Measurements from ENCODE around the gene EIF3J.
"Not testable (repeated sequence)": the region's sequence is repeated elsewhere in the genome, so short reads cannot be mapped to it uniquely, and the experiment has no call there.

The EIF3J gene, protein sequence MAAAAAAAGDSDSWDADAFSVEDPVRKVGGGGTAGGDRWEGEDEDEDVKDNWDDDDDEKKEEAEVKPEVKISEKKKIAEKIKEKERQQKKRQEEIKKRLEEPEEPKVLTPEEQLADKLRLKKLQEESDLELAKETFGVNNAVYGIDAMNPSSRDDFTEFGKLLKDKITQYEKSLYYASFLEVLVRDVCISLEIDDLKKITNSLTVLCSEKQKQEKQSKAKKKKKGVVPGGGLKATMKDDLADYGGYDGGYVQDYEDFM

DNA sequence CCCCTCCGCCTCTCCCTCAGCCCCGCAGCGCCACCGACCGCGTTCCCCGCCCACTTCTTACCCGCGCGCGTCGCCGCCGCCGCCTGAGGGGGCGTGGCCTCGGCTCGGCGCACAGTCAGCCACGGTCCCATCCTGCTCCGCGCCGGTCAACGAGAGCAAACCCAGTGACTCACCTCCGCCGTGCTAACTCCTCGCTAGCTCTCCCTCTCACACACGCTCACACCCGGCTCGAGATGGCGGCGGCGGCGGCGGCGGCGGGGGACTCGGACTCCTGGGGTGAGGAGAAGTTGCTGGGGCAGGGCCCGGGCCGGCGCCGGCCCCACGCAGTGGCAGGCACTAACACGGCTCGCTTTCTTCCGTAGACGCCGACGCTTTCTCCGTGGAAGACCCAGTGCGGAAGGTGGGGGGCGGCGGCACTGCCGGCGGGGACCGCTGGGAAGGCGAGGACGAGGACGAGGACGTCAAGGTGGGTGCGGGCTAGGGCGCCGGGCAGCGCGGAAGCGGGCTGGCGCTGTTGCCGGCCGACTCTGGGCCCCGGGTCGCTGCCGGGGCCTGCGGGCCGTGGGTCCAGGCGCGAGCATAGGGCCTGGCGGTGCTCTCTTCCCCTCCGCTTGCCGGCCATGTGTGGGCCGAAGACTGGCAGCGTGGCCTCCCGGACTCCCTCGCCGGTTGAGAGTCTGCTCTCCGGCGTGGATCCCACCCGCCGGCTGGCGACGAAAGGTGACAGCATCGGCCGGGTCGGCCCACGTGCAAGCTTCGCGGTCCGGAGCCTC is at the start of gene EIF3J:
EIF3J (plus strand) TSS at position 186 of the 773 bp plus-strand sequence; CDS start at position 234, 48 bp downstream.
- DNase-seq (ENCODE audit: low read depth in 2 of 2) = peak; percentile 84 to 88

DNA sequence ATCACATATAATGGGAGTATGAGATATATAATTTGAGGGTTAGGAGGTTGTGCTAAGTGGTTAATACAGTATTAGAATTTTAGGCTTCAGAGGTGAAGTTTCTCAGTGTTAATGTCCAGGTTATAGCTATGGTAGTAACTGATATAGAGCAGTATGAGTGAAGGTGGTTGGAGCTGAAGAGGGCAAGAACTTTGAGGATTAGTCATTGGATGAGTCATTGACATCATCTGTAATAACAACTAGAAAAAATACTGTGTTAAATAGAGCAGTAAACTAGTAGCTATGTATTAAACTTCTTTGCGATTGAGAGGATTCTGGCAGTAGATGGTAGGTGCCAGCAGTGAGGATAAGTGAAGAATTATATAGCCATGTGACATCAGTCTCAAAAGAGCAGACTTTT is 47.5 kb upstream of the EIF3J start:
- no peak for DNase-seq (ENCODE audit: low read depth in 2 of 2)

DNA sequence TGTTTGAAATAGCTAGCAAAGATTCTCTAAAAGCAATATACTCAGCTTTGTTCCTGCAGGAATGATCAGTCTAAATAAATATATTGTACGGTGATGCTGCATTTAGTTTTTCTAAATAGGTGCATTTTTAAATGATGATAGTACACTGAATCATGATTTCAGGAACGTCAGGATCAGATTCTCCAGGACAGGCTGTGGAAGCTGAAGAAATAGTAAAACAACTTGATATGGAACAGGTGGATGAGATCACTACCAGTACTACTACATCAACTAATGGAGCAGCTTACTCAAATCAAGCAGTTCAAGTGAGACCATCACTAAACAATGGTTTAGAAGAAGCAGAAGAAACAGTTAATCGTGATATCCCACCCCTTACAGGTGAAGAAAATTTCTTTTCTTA is 46.3 kb upstream of the EIF3J start:
- no peak for DNase-seq (ENCODE audit: low read depth in 2 of 2)

DNA sequence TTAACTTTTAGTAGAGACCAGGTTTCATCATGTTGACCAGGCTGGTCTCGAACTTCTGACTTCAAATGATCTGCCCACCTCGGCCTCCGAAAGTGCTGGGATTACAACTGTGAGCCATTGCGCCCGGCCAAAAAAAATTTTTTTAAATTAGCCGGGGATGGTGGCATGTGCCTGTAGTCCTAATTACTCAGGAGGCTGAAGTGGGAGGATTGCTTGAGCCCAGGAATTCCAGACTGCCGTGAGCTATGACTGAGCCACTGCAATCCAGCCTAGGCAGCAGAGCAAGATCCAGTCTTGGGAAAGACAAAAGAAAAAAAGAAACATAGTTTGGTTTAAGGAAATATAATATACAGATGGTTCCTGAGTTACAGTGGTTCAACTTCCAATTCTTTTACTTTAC is 44.9 kb upstream of the EIF3J start:
- DNase-seq (ENCODE audit: low read depth in 2 of 2) = no peak

DNA sequence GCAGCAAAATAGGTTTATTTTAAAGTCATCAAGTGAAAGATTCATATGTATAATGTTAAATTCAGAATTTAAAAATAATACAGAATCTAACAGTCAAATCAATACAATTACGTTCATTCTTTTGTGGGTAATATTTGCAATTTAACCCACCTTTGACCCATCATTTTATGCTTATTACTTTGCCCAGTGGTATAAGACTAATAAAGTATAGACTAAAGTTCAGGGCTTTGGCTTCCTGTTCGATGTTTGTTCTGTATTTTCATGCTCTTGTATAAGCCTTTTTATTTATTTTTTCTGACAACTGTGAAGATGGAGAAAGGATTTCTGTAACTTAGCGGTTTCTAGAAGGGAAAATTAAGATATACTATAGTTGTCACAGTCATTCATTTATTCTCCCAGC is 44.3 kb upstream of the EIF3J start:
- DNase-seq (ENCODE audit: low read depth in 2 of 2) = no peak

DNA sequence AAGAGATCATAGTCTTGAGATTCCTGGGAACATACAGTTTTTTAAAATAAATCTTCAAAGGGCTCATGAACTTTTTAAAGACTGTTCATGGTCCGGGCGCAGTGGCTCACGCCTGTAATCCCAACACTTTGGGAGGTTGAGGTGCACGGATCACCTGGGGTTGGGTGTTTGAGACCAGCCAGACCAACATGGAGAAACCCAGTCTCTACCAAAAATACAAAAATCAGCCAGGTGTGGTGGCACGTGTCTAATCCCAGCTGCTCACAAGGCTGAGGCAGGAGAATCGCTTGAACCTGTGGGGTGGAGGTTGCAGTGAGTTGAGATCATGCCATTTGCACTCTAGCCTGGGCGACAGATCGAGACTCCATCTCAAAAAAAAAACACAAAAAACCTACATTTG is 41.4 kb upstream of the EIF3J start:
- DNase-seq (ENCODE audit: low read depth in 2 of 2) = no peak

DNA sequence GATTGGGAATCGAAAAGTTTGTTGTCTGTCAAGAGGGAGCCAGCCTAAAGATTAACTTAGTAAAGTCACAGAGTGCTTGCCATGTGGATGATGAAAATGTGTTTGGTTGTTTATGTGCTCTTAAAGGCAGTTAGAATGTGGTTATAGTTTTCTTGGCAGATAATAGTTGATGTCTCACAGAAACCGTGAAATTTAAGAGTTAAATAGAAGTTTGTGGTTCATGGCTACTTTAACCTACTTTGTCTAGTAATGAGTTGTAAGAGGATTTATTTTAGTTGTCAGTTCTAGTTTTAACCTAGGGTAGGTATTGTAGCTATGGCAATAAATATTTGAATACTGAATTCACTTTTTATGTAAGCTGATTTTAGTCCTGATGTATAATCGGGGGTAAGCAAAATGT is 36.4 kb upstream of the EIF3J start:
- DNase-seq (ENCODE audit: low read depth in 2 of 2) = no peak

DNA sequence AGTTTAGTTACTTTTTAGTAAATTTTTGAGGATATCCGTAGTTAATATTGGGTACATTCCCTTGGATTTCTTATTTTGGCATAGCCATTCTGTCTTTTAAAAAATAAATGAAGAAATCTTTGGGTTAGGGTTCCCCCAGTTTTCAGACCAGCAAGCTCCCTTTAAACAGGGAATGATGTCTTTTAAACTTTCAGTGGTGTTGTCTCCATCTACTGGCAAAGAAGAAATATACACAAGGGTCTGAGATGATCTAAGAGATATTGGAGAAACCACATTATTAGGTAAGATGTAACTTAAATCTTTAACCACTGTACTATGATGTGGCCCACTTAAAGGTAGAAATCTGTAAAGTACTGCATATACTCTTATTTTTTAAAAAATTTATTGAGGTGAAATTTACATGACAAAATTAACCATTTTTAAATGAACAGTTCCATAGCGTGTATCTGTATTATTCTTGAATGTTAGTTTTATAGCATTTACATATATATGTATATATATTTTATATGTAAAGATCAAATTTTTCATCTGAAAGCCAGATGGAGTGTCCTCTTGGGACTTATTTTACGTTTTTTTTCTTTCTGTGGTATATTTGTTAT is 35.1 kb upstream of the EIF3J start:
- DNase-seq (ENCODE audit: low read depth in 2 of 2) = no peak

DNA sequence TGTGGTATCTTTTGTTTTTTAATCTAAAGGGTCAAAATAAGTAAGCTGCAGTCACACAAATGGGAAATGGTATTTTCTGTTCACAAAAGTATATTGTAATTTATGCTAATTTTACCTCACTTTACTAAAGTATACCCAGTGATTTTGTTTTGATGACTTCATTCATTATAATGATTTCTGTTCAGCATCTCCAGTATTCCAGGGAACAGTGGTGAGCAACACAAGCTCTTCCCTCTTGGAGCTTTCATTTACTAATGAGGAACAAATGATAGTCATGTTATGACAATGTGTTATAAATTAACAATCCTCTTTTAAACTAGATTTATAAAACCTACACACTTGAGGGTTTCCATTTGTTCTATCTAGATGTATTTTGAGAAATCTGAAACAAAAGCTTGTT is 20.5 kb upstream of the EIF3J start:
- DNase-seq (ENCODE audit: low read depth in 2 of 2) = no peak

DNA sequence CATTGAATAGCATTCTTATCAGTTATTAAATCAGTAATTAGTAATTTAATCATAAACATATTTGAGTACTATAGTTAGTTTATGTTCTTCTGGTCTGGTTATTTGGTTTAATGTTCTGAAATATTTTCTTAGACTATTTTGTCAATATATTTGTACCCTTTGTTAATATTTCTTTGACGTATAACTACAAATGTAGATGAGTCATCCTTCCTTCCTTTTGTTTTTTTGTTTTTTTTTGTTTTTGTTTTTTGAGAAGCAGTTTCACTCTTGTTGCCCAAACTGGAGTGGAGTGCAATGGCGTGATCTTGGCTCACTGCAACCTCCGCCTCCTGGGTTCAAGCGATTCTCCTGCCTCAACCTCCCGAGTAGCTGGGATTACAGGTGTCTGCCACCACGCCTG is 17.4 kb upstream of the EIF3J start:
- DNase-seq (ENCODE audit: low read depth in 2 of 2) = no peak

DNA sequence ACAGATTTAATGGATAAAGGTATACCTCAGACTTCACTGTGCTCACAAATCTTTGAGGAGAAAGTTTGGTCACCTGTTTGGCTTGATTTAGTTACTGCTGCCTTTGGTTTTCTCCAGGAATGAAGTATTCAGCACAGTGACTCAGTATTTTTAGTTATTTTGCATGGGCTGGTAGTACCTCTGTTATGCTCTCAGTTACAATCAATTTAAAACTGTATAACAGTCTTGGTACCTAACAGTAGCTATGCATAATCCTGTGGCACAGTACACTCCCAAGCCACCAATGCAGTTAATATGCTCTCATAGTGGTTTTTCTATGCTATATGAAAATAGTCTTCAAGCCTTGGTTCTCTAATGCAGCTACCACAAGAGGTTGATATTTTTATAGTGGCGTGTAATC is 11.9 kb upstream of the EIF3J start:
- DNase-seq (ENCODE audit: low read depth in 2 of 2) = no peak

DNA sequence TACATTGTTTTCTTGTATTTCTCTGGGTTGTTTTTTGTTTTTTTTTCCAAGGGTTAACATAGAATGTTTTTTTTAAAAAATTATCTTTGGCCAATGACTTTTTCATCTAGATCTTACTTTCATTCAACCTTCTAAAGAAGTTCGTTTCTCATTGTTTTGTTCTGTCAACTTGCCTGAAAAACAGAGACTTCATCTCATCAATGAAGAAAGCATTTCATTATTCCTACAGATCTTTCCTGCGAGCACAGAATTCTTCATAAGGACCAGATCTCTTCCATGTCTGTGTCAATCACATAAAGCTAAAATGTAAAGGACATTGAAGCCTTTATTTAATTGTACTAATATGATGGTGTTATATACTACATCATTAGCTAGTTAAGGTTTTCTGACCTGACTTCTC is 9.7 kb upstream of the EIF3J start:
- no peak for DNase-seq (ENCODE audit: low read depth in 2 of 2)

DNA sequence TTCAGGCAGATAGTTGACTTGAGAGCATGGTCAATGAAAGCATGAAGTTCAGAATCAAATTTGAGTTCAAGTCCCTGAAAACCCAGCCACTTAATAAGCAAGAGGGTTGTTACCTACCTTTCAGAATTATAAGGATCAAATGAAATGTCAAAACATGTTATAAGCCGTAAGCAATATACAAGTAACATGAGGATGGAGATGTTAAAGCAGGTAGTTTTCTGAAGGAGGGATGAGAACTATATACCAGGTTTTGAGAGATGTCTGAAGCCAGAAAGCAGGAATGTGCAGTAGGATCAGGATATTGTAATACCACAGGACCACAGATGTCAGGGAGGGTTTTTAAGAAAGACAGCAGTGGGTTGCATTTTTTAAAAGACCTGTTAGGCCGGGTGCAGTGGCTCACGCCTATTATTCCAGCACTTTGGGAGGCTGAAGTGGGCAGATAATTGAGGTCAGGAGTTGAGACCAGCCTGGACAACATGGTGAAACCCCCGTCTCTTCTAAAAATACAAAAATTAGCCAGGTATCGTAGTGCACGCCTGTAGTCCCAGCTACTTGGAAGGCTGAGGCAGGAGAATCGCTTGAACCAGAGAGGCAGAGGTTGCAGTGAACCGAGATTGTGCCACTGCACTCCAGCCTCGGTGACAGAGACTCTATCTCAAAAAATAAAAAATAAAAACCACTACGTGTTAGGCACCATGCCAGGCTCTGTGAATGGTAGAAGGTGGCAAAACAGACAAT is 6.9 kb upstream of the EIF3J start:
- DNase-seq (ENCODE audit: low read depth in 2 of 2) = no peak

DNA sequence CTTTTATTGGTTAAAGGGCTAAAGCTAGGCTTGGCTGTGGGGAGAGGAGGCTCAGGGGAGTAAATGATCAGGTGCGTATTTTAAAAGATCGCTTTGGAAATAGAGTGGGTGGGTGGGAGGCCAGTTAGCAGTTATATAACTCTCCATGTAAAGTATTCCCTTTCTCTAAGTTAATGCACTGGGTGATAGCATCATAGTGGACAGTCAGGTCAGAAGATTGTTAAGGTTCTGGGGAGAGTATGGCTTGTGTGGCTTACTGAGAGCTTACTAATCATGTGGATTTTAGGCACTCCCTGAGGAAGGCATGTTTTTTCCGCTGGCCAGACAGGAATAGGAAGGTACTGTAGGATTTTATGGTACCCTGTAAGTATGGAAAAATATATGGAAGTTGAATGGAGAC is 6.3 kb upstream of the EIF3J start:
- no peak for DNase-seq (ENCODE audit: low read depth in 2 of 2)

DNA sequence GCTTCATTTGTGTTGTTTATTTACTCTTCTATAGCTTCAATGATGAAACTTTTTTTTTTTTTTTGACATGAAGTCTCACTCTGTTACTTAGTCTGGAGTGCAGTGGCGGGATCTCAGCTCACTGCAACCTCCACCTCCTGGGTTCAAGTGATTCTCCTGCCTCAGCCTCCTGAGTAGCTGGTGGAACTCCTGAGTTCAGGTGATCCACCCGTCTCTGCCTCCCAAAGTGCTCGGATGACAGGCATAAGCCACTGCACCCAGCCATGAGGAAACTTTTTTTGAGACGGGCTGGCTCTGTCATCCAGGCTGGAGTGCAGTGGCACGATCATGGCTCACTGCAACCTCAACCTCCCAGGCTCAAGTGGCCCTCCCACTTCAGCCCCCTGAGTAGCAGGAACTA is 4.7 kb upstream of the EIF3J start:
- DNase-seq (ENCODE audit: low read depth in 2 of 2) = not testable (repeated sequence)

DNA sequence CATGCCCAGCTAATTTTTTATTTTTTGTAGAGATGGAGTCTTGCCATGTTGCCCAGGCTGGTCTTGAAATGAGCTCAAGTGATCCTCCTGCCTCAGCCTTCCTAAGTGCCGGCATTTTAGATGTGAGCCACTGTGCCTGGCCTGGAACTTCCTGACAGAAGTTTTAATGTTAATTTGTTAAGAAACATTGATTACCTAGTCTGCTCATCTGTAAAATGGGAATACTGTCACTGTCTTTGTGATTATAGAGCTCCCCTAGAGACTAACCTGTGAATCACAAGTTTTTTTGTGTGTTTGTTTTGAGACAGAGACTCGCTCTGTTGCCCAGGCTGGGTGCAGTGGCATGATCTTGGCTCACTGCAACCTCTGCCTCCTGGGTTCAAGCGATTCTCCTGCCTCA is 4.3 kb upstream of the EIF3J start:
- no peak for DNase-seq (ENCODE audit: low read depth in 2 of 2)

DNA sequence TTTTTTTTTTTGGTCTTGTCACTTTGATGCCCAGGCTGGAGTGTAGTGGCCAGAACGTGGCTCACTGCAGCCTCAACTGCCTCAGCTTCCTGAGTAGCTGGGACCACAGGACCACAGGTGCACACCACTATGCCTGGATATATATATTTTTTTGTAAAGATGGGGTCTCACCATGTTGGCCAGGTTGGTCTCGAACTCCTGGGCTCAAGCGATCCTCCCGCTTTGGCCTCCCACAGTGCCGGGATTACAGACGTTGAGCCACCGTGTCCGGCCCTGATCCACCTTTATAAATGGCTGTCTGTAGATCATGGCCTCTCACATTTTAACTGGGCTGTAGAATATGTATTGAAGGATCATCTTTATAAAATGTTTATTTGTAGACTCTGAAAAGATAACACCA is 1.9 kb upstream of the EIF3J start:
- DNase-seq (ENCODE audit: low read depth in 2 of 2) = no peak

DNA sequence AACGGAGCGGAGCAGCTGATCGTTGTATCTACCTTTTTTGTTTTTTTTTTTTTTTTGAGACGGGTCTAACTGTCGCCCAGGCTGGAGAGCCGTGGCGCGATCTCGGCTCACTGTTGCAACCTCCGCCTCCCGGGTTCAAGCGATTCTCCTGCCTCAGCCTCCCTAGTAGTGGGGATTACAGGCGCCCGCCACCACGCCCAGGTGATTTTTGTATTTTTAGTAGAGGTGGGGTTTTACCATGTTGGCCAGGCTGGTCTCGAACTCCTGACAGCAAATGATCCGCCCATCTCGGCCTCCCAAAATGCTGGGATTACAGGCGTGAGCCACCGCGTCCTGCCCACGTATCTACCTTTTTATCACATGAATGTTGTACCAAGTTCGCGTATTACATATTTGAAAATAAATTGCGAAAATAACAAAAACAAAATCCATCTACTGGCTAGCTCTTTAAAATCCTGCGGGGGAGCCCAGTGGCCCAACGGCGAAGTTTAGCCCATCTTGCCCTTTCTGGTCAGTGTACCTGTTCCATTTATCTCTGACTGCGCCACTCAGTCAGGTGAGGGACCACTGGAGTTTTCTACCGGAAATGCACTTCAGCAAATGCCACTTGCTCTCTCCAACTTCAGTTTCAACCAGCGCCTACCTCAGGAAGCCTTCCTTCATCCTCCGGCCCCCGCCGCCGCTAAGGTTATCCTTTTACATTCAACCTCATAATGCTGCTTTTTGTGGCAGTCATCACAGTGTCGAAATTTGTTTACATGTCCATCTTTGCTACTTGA is 1.2 kb upstream of the EIF3J start:
- no peak for DNase-seq (ENCODE audit: low read depth in 2 of 2)

DNA sequence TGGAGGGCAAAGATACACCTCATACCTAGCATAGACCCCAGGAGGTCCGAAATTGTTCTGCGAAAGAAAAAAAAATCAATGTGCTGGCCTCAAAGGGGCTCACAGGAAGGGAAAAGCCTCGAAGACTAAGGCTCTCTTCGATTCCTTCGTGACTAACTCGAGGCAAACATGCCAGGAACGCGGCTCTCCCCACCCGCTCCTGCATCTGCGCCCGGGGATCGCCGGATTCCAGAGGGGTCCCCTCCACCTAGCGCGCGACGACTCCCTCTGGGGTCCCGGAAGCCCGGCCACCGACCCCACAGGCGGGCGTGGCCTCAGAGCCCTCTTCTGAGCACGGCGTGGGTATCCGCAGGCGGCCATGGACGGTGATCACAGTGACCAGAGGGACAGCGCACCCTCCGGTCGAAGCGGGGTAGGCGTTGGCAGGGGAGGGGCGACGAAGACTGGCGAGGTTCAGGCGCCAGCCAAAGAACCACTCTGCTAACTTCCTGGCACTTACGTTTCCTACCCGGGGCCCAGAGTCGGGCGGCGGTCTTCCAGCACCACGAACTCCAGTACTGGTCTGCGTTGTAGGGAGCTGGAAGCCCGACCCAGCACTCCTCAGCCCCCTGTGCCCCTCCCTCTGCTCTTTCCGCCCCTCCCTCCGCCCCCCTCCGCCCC is 515 bp upstream of the EIF3J start:
- DNase-seq (ENCODE audit: low read depth in 2 of 2) = no peak

DNA sequence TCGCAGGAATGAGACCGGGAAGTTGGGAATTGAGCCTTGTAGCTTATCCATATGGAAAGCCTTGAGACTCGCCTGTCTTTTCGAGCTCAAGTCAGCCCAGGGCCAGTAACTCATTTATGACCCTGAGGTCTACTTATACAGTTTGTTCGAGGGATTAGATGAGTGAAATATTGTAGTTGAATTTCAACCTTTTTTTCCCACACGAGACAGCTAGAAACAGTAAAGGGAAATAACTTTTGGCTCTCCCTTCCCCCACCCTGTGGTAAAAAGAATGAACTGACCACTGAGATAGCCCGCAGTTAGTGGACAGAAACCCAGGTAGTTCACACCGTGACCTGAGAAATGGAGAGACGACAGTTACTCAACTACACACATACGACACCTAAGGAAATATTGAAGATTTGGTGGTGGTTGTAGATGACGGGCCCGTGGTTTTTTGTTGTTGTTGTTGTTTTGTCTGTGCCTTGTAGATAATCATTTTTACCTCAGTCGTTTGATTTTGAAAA is 841 bp downstream of the EIF3J start:
- no peak for DNase-seq (ENCODE audit: low read depth in 2 of 2)
